GM12878 (cell line): ENCODE data around the gene LDB2. TPM values are rescaled to one million over a fixed set of nuclear protein-coding genes. Genes with fewer than 3 reads are reported as not detected.

ENCODE experiments used
- ATAC-seq: fragments of 200-7000 bp; cut with Tn5 transposase; 3 replicates; pipeline ENCODE4 v1.9.1; 2020; ENCODE audit warnings: mild to moderate bottlenecking, moderate library complexity
- BruUV-seq: library from RNA; stranded (reverse); fragments of 400-500 nt; replicated peaks from 2 replicates; lab custom pipeline; 2021; lab: Mats Ljungman, UMichigan
- CTCF ChIA-PET: fragments of 300-600 bp; sonication (Branson Sonifier 250); formaldehyde crosslinking; extraction: SDS; loops from one replicate; lab custom pipeline; 2021; ENCODE audit warnings: inconsistent platforms; lab: Yijun Ruan, JAX
- POLR2A ChIA-PET: fragments of 350-600 bp; formaldehyde crosslinking; extraction: SDS; loops from one replicate; lab custom pipeline; 2021; ENCODE audit warnings: inconsistent platforms; lab: Charles Lee
- RAD21 ChIA-PET: fragments of 300-600 bp; sonication (Branson Sonifier 250); formaldehyde crosslinking; loops from one replicate; lab custom pipeline; 2023; ENCODE audit warnings: antibody characterized with exemption; ENCODE audit not compliant: unreplicated experiment; lab: Charles Lee
- SMC1A ChIA-PET: fragments of 300-600 bp; sonication (Branson Sonifier 250); formaldehyde crosslinking; loops from one replicate; lab custom pipeline; 2023; ENCODE audit not compliant: unreplicated experiment, uncharacterized antibody; lab: Charles Lee
- DNase-seq: peaks from one replicate; pipeline ENCODE4 v3.0.0-alpha.2; 2011; ENCODE audit warnings: low read depth, low spot score
- FAIRE-seq: peaks from 3 replicates; lab custom pipeline; 2011; peaks lifted over from hg19 to GRCh38; lab: Jason Lieb, UNC
- H2AFZ ChIP-seq: 2 replicates; pipeline ENCODE4 v1.6.0; 2011; ENCODE audit warnings: low read depth, low read length, control low read depth; ENCODE audit not compliant: control insufficient read depth
- H3K27ac ChIP-seq: 2 replicates; pipeline ENCODE4 v1.5.1; 2011; ENCODE audit warnings: control low read depth; ENCODE audit not compliant: control insufficient read depth, insufficient read depth
- H3K27me3 ChIP-seq, 2 experiments: replicated peaks in 1 of 2; 2 replicates each; pipeline versions ENCODE4 v1.6.0 to v1.6.1; 2011; ENCODE audit warnings: low read length in 1 of 2; ENCODE audit not compliant: control insufficient read depth in 2 of 2, insufficient read depth in 2 of 2
- H3K36me3 ChIP-seq, 2 experiments: 2 replicates each; pipeline ENCODE4 v1.5.1; 2011; ENCODE audit warnings: low read length in 1 of 2; ENCODE audit not compliant: control insufficient read depth in 2 of 2, insufficient read depth in 2 of 2
- H3K4me1 ChIP-seq: 2 replicates; pipeline ENCODE4 v1.6.1; 2011; ENCODE audit warnings: mild to moderate bottlenecking, low read length, moderate library complexity, mixed read lengths; ENCODE audit not compliant: control insufficient read depth, insufficient read depth
- H3K4me2 ChIP-seq: 2 replicates; pipeline ENCODE4 v1.6.0; 2011; ENCODE audit warnings: control low read depth; ENCODE audit not compliant: control insufficient read depth, insufficient read depth
- H3K4me3 ChIP-seq: fragments of 200-600 bp; sonication (generic); 2 replicates; pipeline ENCODE4 v1.5.1; 2016
- H3K79me2 ChIP-seq: 2 replicates; pipeline ENCODE4 v1.6.0; 2011; ENCODE audit warnings: low read length; ENCODE audit not compliant: control insufficient read depth, insufficient read depth
- H3K9ac ChIP-seq: 2 replicates; pipeline ENCODE4 v1.8.0; 2011; ENCODE audit warnings: low read length, control low read depth, mixed read lengths; ENCODE audit not compliant: control insufficient read depth, insufficient read depth
- H3K9me3 ChIP-seq: replicated peaks from 3 replicates; pipeline ENCODE4 v1.5.1; 2011; ENCODE audit warnings: mild to moderate bottlenecking, low read length; ENCODE audit not compliant: control insufficient read depth, insufficient read depth
- H4K20me1 ChIP-seq: 2 replicates; pipeline ENCODE4 v1.6.0; 2011; ENCODE audit not compliant: control insufficient read depth, insufficient read depth
- CHD4 ChIP-seq: fragments of 200-600 bp; sonication (generic); IDR thresholded peaks from 2 replicates; pipeline ENCODE4 v1.6.1; 2016; ENCODE audit warnings: mild to moderate bottlenecking
- MEF2B ChIP-seq: fragments of 450-650 bp; IDR thresholded peaks from 2 replicates; pipeline ENCODE4 v1.6.1; 2018; ENCODE audit warnings: mild to moderate bottlenecking, moderate library complexity; ENCODE audit not compliant: partially characterized antibody, poor library complexity, severe bottlenecking
- NBN ChIP-seq: fragments of 450-650 bp; IDR thresholded peaks from 2 replicates; pipeline ENCODE4 v1.6.1; 2016
- NFXL1 ChIP-seq: fragments of 450-650 bp; IDR thresholded peaks from 2 replicates; pipeline ENCODE4 v1.6.1; 2017; ENCODE audit warnings: antibody characterized with exemption, mild to moderate bottlenecking, borderline replicate concordance
- POLR2A ChIP-seq: IDR thresholded peaks from 2 replicates; pipeline ENCODE4 v1.6.1; 2011; ENCODE audit warnings: low read depth, mild to moderate bottlenecking, low read length
- PRDM15 ChIP-seq: fragments of 450-650 bp; formaldehyde crosslinking; IDR thresholded peaks from 2 replicates; pipeline ENCODE4 v1.4.0; 2020; ENCODE audit warnings: mild to moderate bottlenecking, moderate library complexity
- RAD21 ChIP-seq: IDR thresholded peaks from 2 replicates; pipeline ENCODE4 v1.6.1; 2011; ENCODE audit warnings: mild to moderate bottlenecking, low read depth, low read length, moderate library complexity; ENCODE audit not compliant: insufficient read depth
- RUNX3 ChIP-seq: IDR thresholded peaks from 2 replicates; pipeline ENCODE4 v1.6.1; 2012; ENCODE audit warnings: low read length, inconsistent platforms
- STAT3 ChIP-seq: IDR thresholded peaks from 2 replicates; pipeline ENCODE4 v1.6.1; 2011; ENCODE audit warnings: low read depth, low read length, improper control_type of control experiment
- ZBED1 ChIP-seq: IDR thresholded peaks from 2 replicates; pipeline ENCODE4 v1.6.1; 2016; ENCODE audit warnings: borderline replicate concordance
- ZNF207 ChIP-seq: fragments of 450-650 bp; IDR thresholded peaks from 2 replicates; pipeline ENCODE4 v1.6.1; 2014; ENCODE audit warnings: antibody characterized with exemption, mild to moderate bottlenecking, borderline replicate concordance
- ZNF384 ChIP-seq: IDR thresholded peaks from 2 replicates; pipeline ENCODE4 v1.6.1; 2012; ENCODE audit warnings: low read depth, mild to moderate bottlenecking, low read length, improper control_type of control experiment, borderline replicate concordance
- WGBS: methylation state at CpG from one replicate; pipeline ENCODE4 v1.1.6; 2016; ENCODE audit warnings: low lambda C conversion rate; ENCODE audit not compliant: insufficient replicate concordance, insufficient coverage; ENCODE audit errors: missing lambda C conversion rate; 5-methylcytosine and 5-hydroxymethylcytosine counted together
- in situ Hi-C: fragments of 300-500 bp; cut with MboI; formaldehyde crosslinking; loops from 9 replicates; pipeline ENCODE4 v1.14.3; 2018; ENCODE audit warnings: mixed read lengths
- intact Hi-C: fragments of 100-400 bp; cut with micrococcal nuclease; formaldehyde crosslinking; loops from one replicate; pipeline ENCODE4 v1.14.2; 2022; ENCODE audit not compliant: unreplicated experiment
- polyA plus RNA-seq, 11 experiments: library from polyadenylated mRNA; depleted of rRNA in 4 of 11; unstranded in 6 of 11; stranded (reverse) in 5 of 11; fragments of >200 nt; fragmentation: Nextera tagmentation in 4 of 11; fragmentation: Illumina TruSeq in 1 of 11; extraction: Ambion mirVana in 4 of 11; extraction: Trizol in 1 of 11; gene quantifications; 1 replicate in 1 of 11; 2 replicates in 10 of 11; pipeline versions ENCODE4 v1.2.1 to v1.2.3, GENCODE V29; 2011 to 2016; ENCODE audit warnings: inconsistent platforms in 2 of 11, missing spikeins in 2 of 11, low read depth in 1 of 11
- total RNA-seq, 4 experiments: library from RNA; depleted of rRNA in 3 of 4; stranded (reverse); fragments of >200 nt in 3 of 4; fragmentation: Illumina TruSeq in 1 of 4; extraction: Trizol in 1 of 4; gene quantifications; 2 replicates each; pipeline versions ENCODE4 v1.2.1 to v1.2.3, GENCODE V29; 2013 to 2021
- TF ChIP-seq, protein P1 (sequence below): IDR thresholded peaks from 2 replicates; pipeline ENCODE4 v1.6.1; 2011; ENCODE audit warnings: low read depth, low read length, improper control_type of control experiment, borderline replicate concordance
- TF ChIP-seq, protein P2 (sequence below): fragments of 450-650 bp; formaldehyde crosslinking; IDR thresholded peaks from 2 replicates; pipeline ENCODE4 v1.4.0; 2022; ENCODE audit warnings: mild to moderate bottlenecking, moderate library complexity

Gene LDB2
- total and polyA plus RNA-seq, 10 of the 15 experiments (the other 5 are each of a cell fraction or from before 2014, with no cell fraction given) = 0.15 TPM; not detected in 9

DNA sequence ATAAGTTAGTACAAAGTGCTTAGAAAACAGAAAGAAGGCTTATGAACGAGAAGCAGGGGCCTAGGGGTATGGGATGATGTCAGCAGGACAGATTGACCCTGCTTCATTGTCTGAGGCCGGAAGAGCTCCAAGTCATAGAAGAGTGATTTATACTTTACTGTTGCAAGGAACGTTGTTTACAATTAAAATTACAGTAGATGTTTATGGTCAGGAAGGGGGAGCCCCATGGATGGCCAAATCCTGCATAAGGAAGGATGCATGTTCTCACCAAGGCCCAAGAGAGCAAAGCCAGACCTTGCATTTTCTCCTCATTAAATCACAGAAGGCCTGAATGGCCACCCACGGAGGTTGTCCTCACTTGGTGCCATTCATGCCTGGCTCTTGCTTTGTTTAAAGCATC lies 115.3 kb downstream of the LDB2 start:
- FAIRE-seq (no peak), DNase-seq (no peak), ATAC-seq (no peak)
- Histone ChIP-seq H3K79me2 (no peaks in the 10 kb centered on the region), H3K9me3 (no peaks in the 10 kb centered on the region), H3K36me3 (no peaks in the 10 kb centered on the region), H2AFZ (no peak overlapping the region), H3K4me2 (no peak overlapping the region), H3K4me1 (no peaks in the 10 kb centered on the region), H3K9ac (no peak overlapping the region), H3K27ac (no peak overlapping the region), H3K4me3 (no peak overlapping the region), H4K20me1 (no peaks in the 10 kb centered on the region), H3K27me3 (no peaks in the 10 kb centered on the region)
- WGBS = 19% methylated on average over 4 of the region's 4 CpGs
- ChIA-PET RAD21 (no interaction called here), POLR2A (no interaction called here), SMC1A (no interaction called here), CTCF (no interaction called here)
- in situ Hi-C loops = no loop called here
- BruUV-seq = no TSS peak
- intact Hi-C loops = no loop called here
- TF ChIP-seq PRDM15 (CRISPR knock-in tag) (no peak), RUNX3 (no peak), ZBED1 (no peak), POLR2A (no peak), NBN (no peak), STAT3 (no peak), RAD21 (no peak), CHD4 (no peak), NFXL1 (no peak), ZNF384 (no peak), ZNF207 (no peak), MEF2B (no peak)
- TF ChIP-seq, protein P1, sequence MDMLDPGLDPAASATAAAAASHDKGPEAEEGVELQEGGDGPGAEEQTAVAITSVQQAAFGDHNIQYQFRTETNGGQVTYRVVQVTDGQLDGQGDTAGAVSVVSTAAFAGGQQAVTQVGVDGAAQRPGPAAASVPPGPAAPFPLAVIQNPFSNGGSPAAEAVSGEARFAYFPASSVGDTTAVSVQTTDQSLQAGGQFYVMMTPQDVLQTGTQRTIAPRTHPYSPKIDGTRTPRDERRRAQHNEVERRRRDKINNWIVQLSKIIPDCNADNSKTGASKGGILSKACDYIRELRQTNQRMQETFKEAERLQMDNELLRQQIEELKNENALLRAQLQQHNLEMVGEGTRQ = no peak
- TF ChIP-seq, protein P2, sequence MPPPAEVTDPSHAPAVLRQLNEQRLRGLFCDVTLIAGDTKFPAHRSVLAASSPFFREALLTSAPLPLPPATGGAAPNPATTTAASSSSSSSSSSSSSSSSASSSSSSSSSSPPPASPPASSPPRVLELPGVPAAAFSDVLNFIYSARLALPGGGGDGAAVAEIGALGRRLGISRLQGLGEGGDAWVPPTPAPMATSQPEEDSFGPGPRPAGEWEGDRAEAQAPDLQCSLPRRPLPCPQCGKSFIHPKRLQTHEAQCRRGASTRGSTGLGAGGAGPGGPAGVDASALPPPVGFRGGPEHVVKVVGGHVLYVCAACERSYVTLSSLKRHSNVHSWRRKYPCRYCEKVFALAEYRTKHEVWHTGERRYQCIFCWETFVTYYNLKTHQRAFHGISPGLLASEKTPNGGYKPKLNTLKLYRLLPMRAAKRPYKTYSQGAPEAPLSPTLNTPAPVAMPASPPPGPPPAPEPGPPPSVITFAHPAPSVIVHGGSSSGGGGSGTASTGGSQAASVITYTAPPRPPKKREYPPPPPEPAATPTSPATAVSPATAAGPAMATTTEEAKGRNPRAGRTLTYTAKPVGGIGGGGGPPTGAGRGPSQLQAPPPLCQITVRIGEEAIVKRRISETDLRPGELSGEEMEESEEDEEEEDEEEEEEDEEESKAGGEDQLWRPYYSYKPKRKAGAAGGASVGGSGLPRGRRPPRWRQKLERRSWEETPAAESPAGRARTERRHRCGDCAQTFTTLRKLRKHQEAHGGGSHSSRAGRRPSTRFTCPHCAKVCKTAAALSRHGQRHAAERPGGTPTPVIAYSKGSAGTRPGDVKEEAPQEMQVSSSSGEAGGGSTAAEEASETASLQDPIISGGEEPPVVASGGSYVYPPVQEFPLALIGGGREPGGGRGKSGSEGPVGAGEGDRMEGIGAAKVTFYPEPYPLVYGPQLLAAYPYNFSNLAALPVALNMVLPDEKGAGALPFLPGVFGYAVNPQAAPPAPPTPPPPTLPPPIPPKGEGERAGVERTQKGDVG (CRISPR knock-in tag) = no peak
